ENCODE data around the gene NFATC1.

The NFATC1 gene

DNA sequence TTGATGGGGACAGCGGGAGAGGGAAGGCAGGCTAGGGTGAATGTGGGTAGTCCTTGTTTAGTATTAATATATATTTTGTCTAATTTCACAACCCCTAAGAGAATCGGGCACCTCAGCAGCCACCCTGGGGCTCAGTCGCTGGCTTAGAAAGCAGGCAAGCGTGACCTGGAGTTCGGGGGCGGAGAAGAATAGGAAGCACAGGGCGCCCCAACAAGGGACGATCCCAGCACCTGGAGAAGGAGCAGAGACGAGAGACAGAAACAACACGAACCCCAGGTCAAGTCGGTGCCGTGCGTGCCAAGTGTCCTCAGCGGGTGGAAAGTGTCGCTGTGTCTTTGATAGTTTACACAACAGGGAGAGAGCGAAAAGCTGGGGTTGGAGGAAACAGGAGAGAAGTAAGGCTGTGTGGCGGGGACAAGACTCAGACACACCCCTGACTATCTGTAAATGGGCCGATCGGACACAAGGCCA is 95.4 kb downstream of the NFATC1 start:
- TF ChIP-seq TAF1 (IDR thresholded peaks at IDR 0.05; ENCODE audit: borderline replicate concordance, insufficient read depth, low read length): no peak
- TF ChIP-seq POLR2AphosphoS5 (IDR thresholded peaks at IDR 0.05; ENCODE audit: low read depth, low read length): no peak
- TF ChIP-seq, protein P1, sequence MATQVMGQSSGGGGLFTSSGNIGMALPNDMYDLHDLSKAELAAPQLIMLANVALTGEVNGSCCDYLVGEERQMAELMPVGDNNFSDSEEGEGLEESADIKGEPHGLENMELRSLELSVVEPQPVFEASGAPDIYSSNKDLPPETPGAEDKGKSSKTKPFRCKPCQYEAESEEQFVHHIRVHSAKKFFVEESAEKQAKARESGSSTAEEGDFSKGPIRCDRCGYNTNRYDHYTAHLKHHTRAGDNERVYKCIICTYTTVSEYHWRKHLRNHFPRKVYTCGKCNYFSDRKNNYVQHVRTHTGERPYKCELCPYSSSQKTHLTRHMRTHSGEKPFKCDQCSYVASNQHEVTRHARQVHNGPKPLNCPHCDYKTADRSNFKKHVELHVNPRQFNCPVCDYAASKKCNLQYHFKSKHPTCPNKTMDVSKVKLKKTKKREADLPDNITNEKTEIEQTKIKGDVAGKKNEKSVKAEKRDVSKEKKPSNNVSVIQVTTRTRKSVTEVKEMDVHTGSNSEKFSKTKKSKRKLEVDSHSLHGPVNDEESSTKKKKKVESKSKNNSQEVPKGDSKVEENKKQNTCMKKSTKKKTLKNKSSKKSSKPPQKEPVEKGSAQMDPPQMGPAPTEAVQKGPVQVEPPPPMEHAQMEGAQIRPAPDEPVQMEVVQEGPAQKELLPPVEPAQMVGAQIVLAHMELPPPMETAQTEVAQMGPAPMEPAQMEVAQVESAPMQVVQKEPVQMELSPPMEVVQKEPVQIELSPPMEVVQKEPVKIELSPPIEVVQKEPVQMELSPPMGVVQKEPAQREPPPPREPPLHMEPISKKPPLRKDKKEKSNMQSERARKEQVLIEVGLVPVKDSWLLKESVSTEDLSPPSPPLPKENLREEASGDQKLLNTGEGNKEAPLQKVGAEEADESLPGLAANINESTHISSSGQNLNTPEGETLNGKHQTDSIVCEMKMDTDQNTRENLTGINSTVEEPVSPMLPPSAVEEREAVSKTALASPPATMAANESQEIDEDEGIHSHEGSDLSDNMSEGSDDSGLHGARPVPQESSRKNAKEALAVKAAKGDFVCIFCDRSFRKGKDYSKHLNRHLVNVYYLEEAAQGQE (IDR thresholded peaks at IDR 0.05; ENCODE audit: insufficient read depth in 1 of 2, low read depth in 2 of 2, low read length in 2 of 2): no peak
- no peak for TF ChIP-seq SIN3A (IDR thresholded peaks at IDR 0.05; ENCODE audit: borderline replicate concordance, insufficient read depth, low read length)
- no peak for TF ChIP-seq FOXP2 (optimal IDR thresholded peaks at IDR 0.05; ENCODE audit: borderline replicate concordance, extremely low read depth, extremely low read length, insufficient read depth)

DNA sequence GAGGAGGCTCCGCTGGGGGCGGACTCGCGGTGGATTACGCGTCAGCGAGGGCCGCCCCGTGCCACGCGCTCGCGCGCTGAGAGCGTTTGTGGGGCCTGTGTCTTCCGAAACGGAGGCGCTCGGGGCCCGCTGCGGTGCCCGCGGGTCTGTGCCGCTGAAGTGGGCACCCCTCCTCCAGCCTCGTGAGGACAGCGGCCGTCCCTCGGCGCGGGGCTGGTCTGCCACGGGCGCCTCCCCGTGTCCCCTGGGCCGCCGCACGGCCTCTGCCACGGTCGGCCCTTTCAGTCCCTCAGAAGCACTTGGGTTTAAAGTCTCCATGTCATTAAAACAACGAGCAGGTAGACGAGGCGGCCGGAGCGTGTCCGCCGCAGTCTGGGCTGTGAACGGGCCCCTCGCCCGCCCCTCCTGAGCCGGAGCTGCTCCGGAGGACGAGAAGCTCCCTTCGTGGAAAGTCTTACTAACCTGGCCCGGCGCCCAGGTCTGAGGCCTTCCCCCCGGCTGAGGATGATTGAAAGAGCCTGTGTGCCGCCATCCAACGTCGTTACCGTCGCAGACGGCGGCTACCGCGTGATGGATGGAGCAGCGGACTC is 97.6 kb downstream of the NFATC1 start:
- TF ChIP-seq SIN3A (IDR thresholded peaks at IDR 0.05; ENCODE audit: borderline replicate concordance, insufficient read depth, low read length): no peak
- no peak for TF ChIP-seq FOXP2 (optimal IDR thresholded peaks at IDR 0.05; ENCODE audit: borderline replicate concordance, extremely low read depth, extremely low read length, insufficient read depth)
- no peak for TF ChIP-seq TAF1 (IDR thresholded peaks at IDR 0.05; ENCODE audit: borderline replicate concordance, insufficient read depth, low read length)
- TF ChIP-seq, protein P1 (IDR thresholded peaks at IDR 0.05; ENCODE audit: insufficient read depth in 1 of 2, low read depth in 2 of 2, low read length in 2 of 2): no peak
- no peak for TF ChIP-seq POLR2AphosphoS5 (IDR thresholded peaks at IDR 0.05; ENCODE audit: low read depth, low read length)

DNA sequence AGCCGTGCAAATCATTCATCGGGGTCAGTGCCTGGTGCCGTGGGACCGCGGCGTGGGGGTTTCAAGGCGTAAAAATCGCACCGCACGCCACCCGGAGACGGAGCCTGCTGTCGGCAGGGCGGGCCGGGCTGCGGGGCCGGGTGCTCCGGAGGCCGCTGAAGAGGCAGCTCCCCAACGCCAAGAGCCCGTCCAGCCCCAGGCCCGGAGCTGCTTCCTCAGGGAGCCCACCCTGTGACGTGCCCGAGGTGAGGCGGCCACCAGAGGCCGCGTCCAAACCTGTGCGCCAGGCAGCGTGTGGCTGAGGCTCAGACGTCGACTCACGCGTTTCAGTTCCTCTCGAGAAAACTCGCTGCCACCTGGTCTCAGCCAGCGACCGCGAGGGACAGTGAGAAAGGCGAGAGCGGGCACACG is 98.1 kb downstream of the NFATC1 start:
- TF ChIP-seq POLR2AphosphoS5 (IDR thresholded peaks at IDR 0.05; ENCODE audit: low read depth, low read length): no peak
- TF ChIP-seq TAF1 (IDR thresholded peaks at IDR 0.05; ENCODE audit: borderline replicate concordance, insufficient read depth, low read length): no peak
- TF ChIP-seq SIN3A (IDR thresholded peaks at IDR 0.05; ENCODE audit: borderline replicate concordance, insufficient read depth, low read length): no peak
- TF ChIP-seq FOXP2 (optimal IDR thresholded peaks at IDR 0.05; ENCODE audit: borderline replicate concordance, extremely low read depth, extremely low read length, insufficient read depth): no peak
- TF ChIP-seq, protein P1 (IDR thresholded peaks at IDR 0.05; ENCODE audit: insufficient read depth in 1 of 2, low read depth in 2 of 2, low read length in 2 of 2): no peak

DNA sequence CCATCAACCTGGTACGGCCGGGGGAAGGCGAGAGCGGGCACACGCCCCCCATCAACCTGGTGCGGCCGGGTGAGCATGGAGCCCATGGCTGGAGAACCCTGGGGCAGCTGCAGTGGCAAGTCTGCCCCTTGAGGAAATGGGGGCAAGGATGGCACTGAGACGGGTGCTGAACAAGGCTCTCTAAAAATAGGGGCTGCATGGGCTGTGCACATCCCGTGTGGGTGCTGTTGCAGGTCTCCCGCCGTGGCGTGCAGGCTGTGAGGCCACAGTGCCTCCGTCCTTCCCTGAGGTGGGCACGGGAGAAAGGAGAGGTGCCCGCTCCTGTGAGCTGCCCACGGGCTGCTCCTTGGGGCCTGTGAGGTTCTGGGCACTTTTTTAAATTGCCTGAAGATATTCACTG is 99.2 kb downstream of the NFATC1 start:
- TF ChIP-seq SIN3A (IDR thresholded peaks at IDR 0.05; ENCODE audit: borderline replicate concordance, insufficient read depth, low read length) (no peak), POLR2AphosphoS5 (IDR thresholded peaks at IDR 0.05; ENCODE audit: low read depth, low read length) (no peak), FOXP2 (optimal IDR thresholded peaks at IDR 0.05; ENCODE audit: borderline replicate concordance, extremely low read depth, extremely low read length, insufficient read depth) (no peak), TAF1 (IDR thresholded peaks at IDR 0.05; ENCODE audit: borderline replicate concordance, insufficient read depth, low read length) (no peak)
- TF ChIP-seq, protein P1 (IDR thresholded peaks at IDR 0.05; ENCODE audit: insufficient read depth in 1 of 2, low read depth in 2 of 2, low read length in 2 of 2): no peak
